ENCODE data around the gene PLBD2. TPM values are rescaled to one million over a fixed set of nuclear protein-coding genes. Genes with fewer than 3 reads are reported as not detected.

The PLBD2 gene
- total RNA-seq, 1 experiment from 2014 or later: 36.8 TPM

- Histone ChIP-seq H3K27ac (ENCODE audit: low read depth, low read length, poor library complexity, severe bottlenecking) (no peak overlapping the region), H3K4me1 (ENCODE audit: insufficient read depth, low read length, poor library complexity, severe bottlenecking) (no peaks in the 10 kb centered on the region), H3K4me3 (ENCODE audit: low read depth, low read length, poor library complexity, severe bottlenecking) (no peak overlapping the region), H3K27me3 (replicated peaks; ENCODE audit: insufficient read depth, low read depth, low read length, poor library complexity) (no peaks in the 10 kb centered on the region), H3K36me3 (ENCODE audit: insufficient read depth, low read length, poor library complexity, severe bottlenecking) (no peaks in the 10 kb centered on the region), H3K9me3 (ENCODE audit: low read depth, low read length, poor library complexity, severe bottlenecking) (no peaks in the 10 kb centered on the region)
- no peak for DNase-seq (ENCODE audit: low spot score)
- BruUV-seq (replicated peaks): no TSS peak
- POLR2A ChIA-PET (ENCODE audit: low non-redundant PET): no interaction called here
- intact Hi-C loops (cut with micrococcal nuclease; ENCODE audit: unreplicated experiment): no loop called here
- CTCF ChIA-PET: no interaction called here
- TF ChIP-seq CTCF (conservative IDR thresholded peaks at IDR 0.05; ENCODE audit: low read depth, low read length): no peak
- TF ChIP-seq EZH2 (IDR thresholded peaks at IDR 0.05; ENCODE audit: borderline replicate concordance, low read depth, low read length, poor library complexity, severe bottlenecking): no peak
Measured at GRCh38 chr12:113398346-113399290, 40.2 kb downstream of the PLBD2 start.

DNA sequence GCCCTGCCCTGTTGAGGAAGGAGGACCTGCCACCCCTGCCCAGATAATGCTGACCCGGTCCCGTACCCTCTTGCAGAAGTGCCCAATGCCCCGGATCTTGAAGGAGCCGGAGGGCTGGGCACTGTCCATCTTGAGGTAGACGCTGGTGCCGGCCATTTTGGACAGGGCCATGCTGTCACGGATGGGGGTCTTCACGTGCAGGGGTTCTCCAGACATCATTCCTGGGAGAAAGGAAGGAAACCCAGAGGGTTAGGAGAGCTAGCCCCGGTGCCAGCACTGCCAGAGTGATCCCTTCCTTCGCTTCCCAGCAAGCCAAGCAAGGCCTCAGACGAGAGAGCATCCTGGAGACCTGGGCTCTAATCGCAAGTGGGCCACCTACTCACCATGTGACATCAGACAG is 41.1 kb downstream of the PLBD2 start:
- no peak for DNase-seq (ENCODE audit: low spot score)
- no peak overlapping the region for H3K27ac ChIP-seq (ENCODE audit: low read depth, low read length, poor library complexity, severe bottlenecking)
- no peak overlapping the region for H3K4me3 ChIP-seq (ENCODE audit: low read depth, low read length, poor library complexity, severe bottlenecking)
- H3K4me1 ChIP-seq (ENCODE audit: insufficient read depth, low read length, poor library complexity, severe bottlenecking): no peaks in the 10 kb centered on the region
- H3K36me3 ChIP-seq (ENCODE audit: insufficient read depth, low read length, poor library complexity, severe bottlenecking): no peaks in the 10 kb centered on the region
- TF ChIP-seq CTCF (conservative IDR thresholded peaks at IDR 0.05; ENCODE audit: low read depth, low read length) (no peak), EZH2 (IDR thresholded peaks at IDR 0.05; ENCODE audit: borderline replicate concordance, low read depth, low read length, poor library complexity, severe bottlenecking) (no peak)
- no peaks in the 10 kb centered on the region for H3K9me3 ChIP-seq (ENCODE audit: low read depth, low read length, poor library complexity, severe bottlenecking)
- intact Hi-C loops (cut with micrococcal nuclease; ENCODE audit: unreplicated experiment): no loop called here
- CTCF ChIA-PET: no interaction called here
- POLR2A ChIA-PET (ENCODE audit: low non-redundant PET): no interaction called here
- H3K27me3 ChIP-seq (replicated peaks; ENCODE audit: insufficient read depth, low read depth, low read length, poor library complexity): no peaks in the 10 kb centered on the region
- no TSS peak for BruUV-seq (replicated peaks)

DNA sequence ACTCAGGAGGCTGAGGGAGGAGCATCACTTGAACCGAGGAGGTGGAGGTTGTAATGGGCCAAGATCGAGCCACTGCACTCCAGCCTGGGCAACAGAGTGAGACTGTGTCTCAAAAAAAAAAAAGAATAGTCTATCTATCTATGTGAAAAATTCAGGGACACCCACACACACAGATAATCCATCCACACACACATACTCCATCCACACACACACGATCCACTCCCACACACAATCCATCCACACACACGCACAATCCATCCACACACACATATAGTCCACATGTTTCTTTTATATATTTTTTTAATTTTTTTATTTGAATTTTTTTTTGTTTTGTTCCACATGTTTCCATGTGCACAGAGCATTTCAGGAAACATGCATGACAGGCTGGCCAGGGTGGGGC is 42.0 kb downstream of the PLBD2 start:
- Histone ChIP-seq H3K36me3 (ENCODE audit: insufficient read depth, low read length, poor library complexity, severe bottlenecking) (no peaks in the 10 kb centered on the region), H3K27me3 (replicated peaks; ENCODE audit: insufficient read depth, low read depth, low read length, poor library complexity) (no peaks in the 10 kb centered on the region), H3K4me1 (ENCODE audit: insufficient read depth, low read length, poor library complexity, severe bottlenecking) (no peaks in the 10 kb centered on the region), H3K9me3 (ENCODE audit: low read depth, low read length, poor library complexity, severe bottlenecking) (no peaks in the 10 kb centered on the region), H3K27ac (ENCODE audit: low read depth, low read length, poor library complexity, severe bottlenecking) (no peak overlapping the region), H3K4me3 (ENCODE audit: low read depth, low read length, poor library complexity, severe bottlenecking) (no peak overlapping the region)
- no TSS peak for BruUV-seq (replicated peaks)
- TF ChIP-seq CTCF (conservative IDR thresholded peaks at IDR 0.05; ENCODE audit: low read depth, low read length) (no peak), EZH2 (IDR thresholded peaks at IDR 0.05; ENCODE audit: borderline replicate concordance, low read depth, low read length, poor library complexity, severe bottlenecking) (no peak)
- POLR2A ChIA-PET (ENCODE audit: low non-redundant PET): no interaction called here
- intact Hi-C loops (cut with micrococcal nuclease; ENCODE audit: unreplicated experiment): no loop called here
- no peak for DNase-seq (ENCODE audit: low spot score)
- CTCF ChIA-PET: no interaction called here

Measured in A673 (cell line).